Breast epithelium (tissue), 4 donors: ENCODE measurements around the gene TOP3A. TPM values are rescaled to one million over a fixed set of nuclear protein-coding genes. Genes with fewer than 3 reads are reported as not detected.

Experiments
- DNase-seq, 2 donors: peaks; one replicate each; pipeline ENCODE4 v3.0.0-alpha.2; 2019; ENCODE audit warnings: low spot score in 2 of 2
- H3K27ac ChIP-seq, 2 donors: fragments of 200-600 bp; sonication (generic) in 1 of 2; one replicate each; pipeline ENCODE4 v1.5.1; 2016 to 2019; ENCODE audit warnings: mild to moderate bottlenecking in 1 of 2
- H3K27me3 ChIP-seq, 2 donors: fragments of 200-600 bp; sonication (generic) in 1 of 2; one replicate each; pipeline versions ENCODE4 v1.5.1 to v1.6.0; 2017 to 2019; ENCODE audit warnings: control low read depth in 1 of 2, mild to moderate bottlenecking in 1 of 2
- H3K36me3 ChIP-seq: fragments of 200-600 bp; one replicate; pipeline ENCODE4 v1.5.1; 2019
- H3K4me1 ChIP-seq, 2 donors: fragments of 200-600 bp; sonication (generic); one replicate each; pipeline ENCODE4 v1.5.1; 2016 to 2019; ENCODE audit warnings: control low read depth in 1 of 2
- H3K4me3 ChIP-seq, 3 donors: fragments of 200-600 bp; sonication (generic); 1 replicate in 2 of 3; 2 replicates in 1 of 3; pipeline ENCODE4 v1.5.1; 2016 to 2019; ENCODE audit warnings: mild to moderate bottlenecking in 3 of 3, moderate library complexity in 2 of 3
- H3K9me3 ChIP-seq, 2 donors: fragments of 200-600 bp; sonication (generic) in 1 of 2; one replicate each; pipeline ENCODE4 v1.5.1; 2016 to 2019; ENCODE audit warnings: control low read depth in 1 of 2
- POLR2A ChIP-seq: fragments of 450-650 bp; IDR thresholded peaks from one replicate; pipeline ENCODE4 v1.6.1; 2016; ENCODE audit warnings: antibody characterized with exemption, mild to moderate bottlenecking, moderate library complexity
- POLR2AphosphoS5 ChIP-seq, 3 donors: sonication (generic); formaldehyde crosslinking; IDR thresholded peaks; one replicate each; pipeline ENCODE4 v1.6.1; 2017; ENCODE audit warnings: antibody characterized with exemption in 3 of 3
- intact Hi-C: fragments of 100-400 bp; cut with DNase I; formaldehyde crosslinking; loops from one replicate; pipeline ENCODE4 v1.15.1; 2023; ENCODE audit warnings: low total_unique reads
- total RNA-seq, 3 donors: library from RNA; depleted of rRNA; stranded (reverse); fragments of >200 nt; gene quantifications; one replicate each; pipeline ENCODE4 v1.1.0, GENCODE V29; 2016
- TF ChIP-seq, protein P1 (sequence below), 3 donors: fragments of 450-650 bp; IDR thresholded peaks; one replicate each; pipeline ENCODE4 v1.5.1; 2016 to 2017; ENCODE audit warnings: antibody characterized with exemption in 3 of 3, mild to moderate bottlenecking in 3 of 3, moderate library complexity in 3 of 3

TOP3A gene
- total RNA-seq, 3 donors from 2014 or later, result 25.9 to 46.5 (median 30.1) TPM

DNA sequence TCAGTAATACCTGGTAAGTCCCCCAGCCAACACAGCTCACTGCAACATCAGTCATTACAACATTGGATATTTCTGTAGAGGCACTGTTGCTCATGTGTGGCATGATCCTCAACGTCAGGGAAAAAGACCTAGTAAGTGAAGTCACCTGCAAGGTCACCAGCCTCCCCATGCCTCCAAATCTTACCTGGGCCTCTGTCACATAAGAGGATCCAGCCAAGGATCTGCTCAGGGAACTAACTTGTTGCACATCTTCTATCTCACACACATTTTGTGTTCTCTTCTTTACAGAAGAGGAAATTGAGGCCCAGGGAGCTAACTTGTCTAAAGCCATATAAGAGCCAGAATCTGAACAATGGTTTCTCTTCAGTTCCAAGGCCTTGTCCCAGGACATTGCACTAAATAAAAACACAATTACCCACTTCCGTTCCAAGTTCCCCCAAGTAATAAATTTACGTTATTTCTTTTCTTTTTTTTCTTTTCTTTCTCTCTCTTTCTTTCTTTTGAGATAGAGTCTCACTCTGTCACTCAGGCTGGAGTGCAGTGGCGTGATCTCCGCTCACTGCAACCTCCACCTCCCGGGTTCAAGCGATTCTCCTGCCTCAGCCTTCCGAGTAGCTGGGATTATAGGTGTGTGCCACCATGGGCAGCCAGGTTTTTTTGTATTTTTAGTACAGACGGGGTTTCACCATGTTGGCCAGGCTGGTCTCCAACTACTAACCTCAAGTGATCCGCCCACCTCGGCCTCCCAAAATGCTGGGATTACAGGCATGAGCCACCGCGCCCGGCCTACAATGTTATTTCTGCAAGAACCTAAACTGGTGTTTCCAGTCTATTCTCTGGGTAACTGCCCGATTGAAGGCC lies 47.3 kb upstream of the TOP3A start:
- H3K9me3 ChIP-seq, result no peaks in the 10 kb centered on the region
- H3K36me3 ChIP-seq, result no peaks in the 10 kb centered on the region
- peak in 1 of 2 donors; percentile 40 for DNase-seq
- intact Hi-C loops, result no loop called here
- H3K4me3 ChIP-seq, result peak overlapping the region; percentile 71 to 82 (median 82)
- peak overlapping the region; percentile 72 to 90 for H3K27ac ChIP-seq
- H3K27me3 ChIP-seq, result no peaks in the 10 kb centered on the region
- TF ChIP-seq, protein P1, sequence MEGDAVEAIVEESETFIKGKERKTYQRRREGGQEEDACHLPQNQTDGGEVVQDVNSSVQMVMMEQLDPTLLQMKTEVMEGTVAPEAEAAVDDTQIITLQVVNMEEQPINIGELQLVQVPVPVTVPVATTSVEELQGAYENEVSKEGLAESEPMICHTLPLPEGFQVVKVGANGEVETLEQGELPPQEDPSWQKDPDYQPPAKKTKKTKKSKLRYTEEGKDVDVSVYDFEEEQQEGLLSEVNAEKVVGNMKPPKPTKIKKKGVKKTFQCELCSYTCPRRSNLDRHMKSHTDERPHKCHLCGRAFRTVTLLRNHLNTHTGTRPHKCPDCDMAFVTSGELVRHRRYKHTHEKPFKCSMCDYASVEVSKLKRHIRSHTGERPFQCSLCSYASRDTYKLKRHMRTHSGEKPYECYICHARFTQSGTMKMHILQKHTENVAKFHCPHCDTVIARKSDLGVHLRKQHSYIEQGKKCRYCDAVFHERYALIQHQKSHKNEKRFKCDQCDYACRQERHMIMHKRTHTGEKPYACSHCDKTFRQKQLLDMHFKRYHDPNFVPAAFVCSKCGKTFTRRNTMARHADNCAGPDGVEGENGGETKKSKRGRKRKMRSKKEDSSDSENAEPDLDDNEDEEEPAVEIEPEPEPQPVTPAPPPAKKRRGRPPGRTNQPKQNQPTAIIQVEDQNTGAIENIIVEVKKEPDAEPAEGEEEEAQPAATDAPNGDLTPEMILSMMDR (IDR thresholded peaks at IDR 0.05), result no peak
- TF ChIP-seq POLR2A, result no peak
- H3K4me1 ChIP-seq, result peaks cover 0 to 4% of the 10 kb centered on the region in 2 donors

DNA sequence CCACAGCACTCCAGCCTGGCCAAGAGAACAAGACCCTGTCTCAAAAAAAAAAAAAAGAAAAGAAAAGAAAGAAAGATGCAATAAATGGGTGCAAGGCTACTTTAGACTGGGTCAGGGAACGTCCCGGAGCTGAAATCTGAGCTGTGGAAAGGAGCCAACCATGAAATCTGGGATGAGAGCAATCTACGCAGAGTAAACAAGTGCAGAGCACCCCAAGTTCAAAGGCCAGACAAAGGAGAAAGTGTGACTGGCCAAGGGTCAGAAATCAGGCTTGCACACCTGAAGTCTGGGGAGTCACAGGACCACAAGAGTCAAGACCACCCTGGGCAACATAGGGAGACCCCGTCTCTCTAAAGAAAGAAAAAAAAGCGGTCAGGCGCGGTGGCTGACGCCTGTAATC lies 45.7 kb upstream of the TOP3A start:
- H3K9me3 ChIP-seq, result no peaks in the 10 kb centered on the region
- intact Hi-C loops, result no loop called here
- DNase-seq, result no peak
- H3K4me1 ChIP-seq, result peaks cover 0 to 4% of the 10 kb centered on the region in 2 donors
- H3K27ac ChIP-seq, result no peak overlapping the region
- TF ChIP-seq, protein P1 (IDR thresholded peaks at IDR 0.05), result no peak
- TF ChIP-seq POLR2A (no peak), POLR2AphosphoS5 (IDR thresholded peaks at IDR 0.05) (no peak)
- H3K27me3 ChIP-seq, result no peaks in the 10 kb centered on the region
- no peak overlapping the region for H3K4me3 ChIP-seq
- H3K36me3 ChIP-seq, result no peaks in the 10 kb centered on the region

DNA sequence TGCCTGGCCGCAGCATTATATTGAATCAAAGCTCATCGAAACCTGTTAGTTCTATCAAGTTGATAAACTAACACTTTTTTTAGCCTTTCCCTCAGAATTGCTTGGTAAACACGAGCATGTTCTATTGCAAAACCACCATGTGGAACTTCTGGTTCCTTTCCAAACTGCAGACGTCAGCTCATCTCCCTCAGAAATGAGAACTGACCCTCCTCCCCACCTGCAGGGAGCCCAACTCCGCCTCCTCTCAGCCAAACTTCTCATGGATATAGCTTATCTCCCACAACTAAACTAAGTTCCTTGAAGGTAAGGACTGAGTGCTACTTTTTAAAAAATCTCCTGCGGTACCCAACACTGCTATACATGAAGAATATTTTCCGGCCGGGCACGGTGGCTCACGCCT lies 41.8 kb upstream of the TOP3A start:
- peak overlapping the region; percentile 64 to 80 for H3K27ac ChIP-seq
- no peaks in the 10 kb centered on the region for H3K27me3 ChIP-seq
- no peaks in the 10 kb centered on the region for H3K4me1 ChIP-seq
- no peak overlapping the region for H3K4me3 ChIP-seq
- no peaks in the 10 kb centered on the region for H3K9me3 ChIP-seq
- peak in 1 of 2 donors; percentile 19 for DNase-seq
- intact Hi-C loops, result no loop called here
- H3K36me3 ChIP-seq, result no peaks in the 10 kb centered on the region
- TF ChIP-seq POLR2AphosphoS5 (IDR thresholded peaks at IDR 0.05) (peak in 2 of 3 donors; percentile 14 to 58), POLR2A (no peak)
- TF ChIP-seq, protein P1 (IDR thresholded peaks at IDR 0.05), result no peak

DNA sequence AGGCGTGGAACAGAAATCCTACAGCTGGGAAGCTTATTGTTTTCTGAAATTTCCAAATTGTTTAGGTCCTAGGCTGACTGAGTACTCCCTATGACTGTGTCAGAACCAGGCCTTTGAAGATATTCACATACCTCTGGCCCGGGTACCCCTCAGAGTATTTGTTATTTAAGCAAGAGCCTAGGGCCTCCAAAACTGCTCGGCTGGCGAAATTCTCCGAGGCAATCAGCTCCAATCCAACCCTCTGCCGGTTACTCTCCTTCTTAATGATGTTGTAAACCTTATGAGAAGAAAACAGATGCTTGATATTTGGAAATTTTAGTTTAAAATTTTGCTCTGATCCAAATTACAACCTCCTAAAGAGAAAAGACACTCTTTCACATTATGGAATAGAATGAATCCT lies 38.7 kb upstream of the TOP3A start:
- no peaks in the 10 kb centered on the region for H3K27me3 ChIP-seq
- H3K9me3 ChIP-seq, result no peaks in the 10 kb centered on the region
- TF ChIP-seq POLR2AphosphoS5 (IDR thresholded peaks at IDR 0.05) (no peak), POLR2A (no peak)
- TF ChIP-seq, protein P1 (IDR thresholded peaks at IDR 0.05), result no peak
- DNase-seq, result no peak
- intact Hi-C loops, result no loop called here
- H3K36me3 ChIP-seq, result no peaks in the 10 kb centered on the region
- no peak overlapping the region for H3K27ac ChIP-seq
- H3K4me1 ChIP-seq, result no peaks in the 10 kb centered on the region
- H3K4me3 ChIP-seq, result no peak overlapping the region

DNA sequence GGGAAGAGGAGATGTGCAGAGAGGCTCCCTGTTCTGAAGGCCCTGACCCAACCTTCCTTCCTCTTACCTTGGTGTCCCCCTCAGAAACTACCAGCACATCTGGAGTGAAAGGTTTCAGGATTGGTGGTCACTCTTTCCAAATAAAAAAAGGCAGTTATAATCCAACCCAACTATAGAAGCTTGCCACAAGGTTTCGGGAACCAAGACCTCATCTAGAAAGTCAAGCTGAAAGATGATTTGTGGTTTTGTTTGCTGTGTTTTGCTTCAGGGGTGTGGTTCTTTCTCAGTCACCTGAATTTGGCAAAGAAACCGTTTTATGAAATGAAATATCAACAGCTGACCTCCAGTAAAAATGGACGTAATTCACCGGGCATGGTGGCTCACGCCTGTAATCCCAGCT lies 29.2 kb upstream of the TOP3A start:
- H3K9me3 ChIP-seq, result no peaks in the 10 kb centered on the region
- peaks cover 9% of the 10 kb centered on the region for H3K36me3 ChIP-seq
- H3K4me3 ChIP-seq, result no peak overlapping the region
- H3K4me1 ChIP-seq, result no peaks in the 10 kb centered on the region
- DNase-seq, result no peak
- H3K27me3 ChIP-seq, result no peaks in the 10 kb centered on the region
- intact Hi-C loops, result no loop called here
- no peak overlapping the region for H3K27ac ChIP-seq
- TF ChIP-seq POLR2AphosphoS5 (IDR thresholded peaks at IDR 0.05), result no peak
